Progenitor cell of endocrine pancreas (in vitro differentiated cells): Measurements from ENCODE around the gene OR7G3. TPM values are rescaled to one million over a fixed set of nuclear protein-coding genes. Genes with fewer than 3 reads are reported as not detected.

Source experiments
- DNase-seq: peaks from one replicate; pipeline ENCODE4 v3.0.0; 2021; ENCODE audit warnings: low spot score; ENCODE audit not compliant: unreplicated experiment
- H3K27ac Mint-ChIP-seq: 2 replicates; pipeline ENCODE4 v1.8.0; 2021; ENCODE audit warnings: mild to moderate bottlenecking, moderate library complexity, mixed read lengths
- H3K27me3 Mint-ChIP-seq: 2 replicates; pipeline ENCODE4 v1.8.0; 2021; ENCODE audit warnings: mixed read lengths
- H3K36me3 Mint-ChIP-seq: 2 replicates; pipeline ENCODE4 v1.8.0; 2022; ENCODE audit warnings: mixed read lengths; ENCODE audit not compliant: insufficient read depth
- H3K4me1 Mint-ChIP-seq: 2 replicates; pipeline ENCODE4 v1.8.0; 2021; ENCODE audit warnings: low read depth, mixed read lengths
- H3K4me3 Mint-ChIP-seq: 2 replicates; pipeline ENCODE4 v1.8.0; 2021; ENCODE audit warnings: low read depth, mild to moderate bottlenecking, moderate library complexity, mixed read lengths
- H3K9me3 Mint-ChIP-seq: 2 replicates; pipeline ENCODE4 v1.8.0; 2021; ENCODE audit warnings: low read depth, mixed read lengths
- long read RNA-seq: library from polyadenylated mRNA; unstranded; transcript quantifications from one replicate; pipeline ENCODE4 v2.0.0, GENCODE V29; 2020
- total RNA-seq: library from RNA; stranded (reverse); gene quantifications from 2 replicates; pipeline ENCODE4 v1.2.1, GENCODE V29; 2021
- TF ChIP-seq, protein P1 (sequence below): fragments of 200-600 bp; sonication (generic); IDR thresholded peaks from one replicate; pipeline ENCODE4 v1.5.0; 2021; ENCODE audit warnings: antibody characterized with exemption, mild to moderate bottlenecking; ENCODE audit not compliant: unreplicated experiment

OR7G3 gene
- total RNA-seq = not detected in 2 replicates
- long read RNA-seq = 0 reads

DNA sequence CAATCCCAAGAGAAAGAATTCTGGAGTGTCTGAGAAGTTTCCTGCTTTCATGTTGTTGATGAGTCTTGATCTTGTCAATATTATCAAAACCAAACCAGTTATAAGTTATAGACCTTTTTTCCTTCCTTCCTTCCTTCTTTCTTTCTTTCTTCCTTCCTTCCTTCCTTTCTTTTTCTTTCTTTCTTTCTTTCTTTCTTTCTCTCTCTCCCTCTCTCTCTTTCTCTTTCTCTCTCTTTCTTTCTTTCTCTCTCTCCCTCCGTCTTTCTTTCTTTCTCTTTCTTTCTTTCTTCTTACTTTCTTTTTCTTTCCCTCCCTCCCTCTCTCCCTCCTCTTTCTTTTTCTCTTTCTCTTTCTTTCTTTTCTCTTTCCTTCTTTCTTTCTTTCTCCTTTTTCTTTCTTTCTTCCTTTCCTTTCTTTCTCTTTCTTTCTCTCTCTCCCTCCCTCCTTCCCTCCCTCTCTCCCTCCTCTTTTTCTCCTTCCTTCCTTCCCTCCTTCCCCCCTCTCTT is at the start of gene OR7G3:
Gene OR7G3 (minus strand): TSS at position 51 of the 506 bp plus-strand sequence. CDS start 0 bp downstream, at position 51.
- Mint-ChIP-seq H3K4me1 (no peaks in the 10 kb centered on the region), H3K9me3 (peaks cover 18% of the 10 kb centered on the region), H3K36me3 (no peaks in the 10 kb centered on the region), H3K4me3 (no peak within 1 kb of the TSS), H3K27ac (no peak within 1 kb of the TSS), H3K27me3 (no peaks in the 10 kb centered on the region)
- DNase-seq = no peak
- TF ChIP-seq, protein P1, sequence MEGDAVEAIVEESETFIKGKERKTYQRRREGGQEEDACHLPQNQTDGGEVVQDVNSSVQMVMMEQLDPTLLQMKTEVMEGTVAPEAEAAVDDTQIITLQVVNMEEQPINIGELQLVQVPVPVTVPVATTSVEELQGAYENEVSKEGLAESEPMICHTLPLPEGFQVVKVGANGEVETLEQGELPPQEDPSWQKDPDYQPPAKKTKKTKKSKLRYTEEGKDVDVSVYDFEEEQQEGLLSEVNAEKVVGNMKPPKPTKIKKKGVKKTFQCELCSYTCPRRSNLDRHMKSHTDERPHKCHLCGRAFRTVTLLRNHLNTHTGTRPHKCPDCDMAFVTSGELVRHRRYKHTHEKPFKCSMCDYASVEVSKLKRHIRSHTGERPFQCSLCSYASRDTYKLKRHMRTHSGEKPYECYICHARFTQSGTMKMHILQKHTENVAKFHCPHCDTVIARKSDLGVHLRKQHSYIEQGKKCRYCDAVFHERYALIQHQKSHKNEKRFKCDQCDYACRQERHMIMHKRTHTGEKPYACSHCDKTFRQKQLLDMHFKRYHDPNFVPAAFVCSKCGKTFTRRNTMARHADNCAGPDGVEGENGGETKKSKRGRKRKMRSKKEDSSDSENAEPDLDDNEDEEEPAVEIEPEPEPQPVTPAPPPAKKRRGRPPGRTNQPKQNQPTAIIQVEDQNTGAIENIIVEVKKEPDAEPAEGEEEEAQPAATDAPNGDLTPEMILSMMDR = no peak

DNA sequence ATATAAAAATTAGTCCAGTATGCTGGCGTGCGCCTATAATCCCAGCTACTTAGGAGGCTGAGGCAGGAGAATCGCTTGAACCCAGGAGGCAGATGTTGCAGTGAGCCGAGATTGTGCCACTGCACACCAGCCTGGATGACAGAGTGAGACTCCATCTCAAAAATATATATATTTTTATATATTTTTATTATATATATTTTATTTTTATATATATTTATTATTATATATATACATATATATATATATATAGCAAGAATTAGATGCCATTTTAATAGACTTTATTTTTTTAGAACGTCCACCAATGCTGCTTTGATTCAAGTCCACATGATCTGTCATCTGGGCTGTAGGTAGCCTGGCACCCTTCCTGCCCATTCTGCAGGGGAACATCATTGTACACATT is 48.6 kb upstream of the OR7G3 start:
- DNase-seq = no peak
- H3K27me3 Mint-ChIP-seq = no peaks in the 10 kb centered on the region
- TF ChIP-seq, protein P1 = no peak
- peaks cover 13% of the 10 kb centered on the region for H3K9me3 Mint-ChIP-seq
- peaks cover 15% of the 10 kb centered on the region for H3K36me3 Mint-ChIP-seq
- no peak overlapping the region for H3K4me3 Mint-ChIP-seq
- H3K27ac Mint-ChIP-seq = no peak overlapping the region
- no peaks in the 10 kb centered on the region for H3K4me1 Mint-ChIP-seq

DNA sequence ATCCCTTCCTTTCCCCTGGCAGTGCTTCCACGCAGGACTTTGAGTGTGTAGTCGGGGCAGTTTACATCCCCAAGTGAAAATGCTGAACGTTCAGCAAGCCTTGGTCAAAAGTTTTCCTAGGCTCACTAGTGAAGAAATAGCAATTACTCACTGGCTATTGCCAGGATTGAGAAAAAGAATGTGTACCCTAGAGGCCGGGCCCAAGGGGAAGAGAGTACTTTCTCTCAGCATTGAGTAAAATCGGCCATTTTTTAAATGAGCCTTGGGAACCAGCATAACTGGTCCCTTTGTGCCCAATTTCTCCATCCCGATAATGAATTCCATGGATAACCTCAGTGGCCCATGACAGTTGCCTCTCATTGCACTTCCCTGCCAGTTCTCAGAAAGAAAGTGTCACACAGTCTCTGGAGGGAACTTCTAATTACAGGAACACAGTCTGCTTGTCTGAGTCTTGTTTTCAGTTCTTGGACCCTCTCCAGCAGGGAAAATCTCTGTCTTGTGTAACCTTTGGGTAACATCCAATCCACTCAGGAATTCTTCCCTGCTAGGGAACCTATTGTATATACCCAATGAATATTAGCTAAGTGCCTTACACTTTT is 44.7 kb upstream of the OR7G3 start:
- TF ChIP-seq, protein P1 = no peak
- H3K27ac Mint-ChIP-seq = no peak overlapping the region
- H3K27me3 Mint-ChIP-seq = no peaks in the 10 kb centered on the region
- H3K9me3 Mint-ChIP-seq = peaks cover 4% of the 10 kb centered on the region
- no peak for DNase-seq
- H3K4me1 Mint-ChIP-seq = no peaks in the 10 kb centered on the region
- H3K4me3 Mint-ChIP-seq = no peak overlapping the region
- peaks cover 14% of the 10 kb centered on the region for H3K36me3 Mint-ChIP-seq

DNA sequence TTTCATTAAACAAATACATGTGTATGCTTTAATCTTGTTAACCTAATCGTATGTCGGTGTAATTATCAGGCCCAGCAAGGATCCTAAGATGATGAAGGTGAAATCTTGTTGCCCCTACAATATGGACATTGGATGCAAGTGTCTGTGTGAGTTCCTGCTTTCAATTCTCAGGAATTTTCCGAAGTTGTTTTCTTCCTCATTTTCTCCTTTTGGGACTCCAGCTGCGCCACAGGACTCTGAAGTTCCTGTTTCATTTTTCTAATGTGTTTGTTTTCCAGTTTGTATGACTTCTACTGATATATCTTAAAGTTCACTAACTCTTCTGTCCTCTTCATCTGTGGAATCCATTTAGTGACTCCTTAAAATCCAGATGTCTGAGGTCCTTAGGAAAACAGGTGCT is 40.1 kb upstream of the OR7G3 start:
- Mint-ChIP-seq H3K27ac (no peak overlapping the region), H3K36me3 (peaks cover 31% of the 10 kb centered on the region), H3K9me3 (peaks cover 6% of the 10 kb centered on the region), H3K4me1 (no peaks in the 10 kb centered on the region), H3K27me3 (no peaks in the 10 kb centered on the region), H3K4me3 (no peak overlapping the region)
- no peak for DNase-seq
- TF ChIP-seq, protein P1 = no peak

DNA sequence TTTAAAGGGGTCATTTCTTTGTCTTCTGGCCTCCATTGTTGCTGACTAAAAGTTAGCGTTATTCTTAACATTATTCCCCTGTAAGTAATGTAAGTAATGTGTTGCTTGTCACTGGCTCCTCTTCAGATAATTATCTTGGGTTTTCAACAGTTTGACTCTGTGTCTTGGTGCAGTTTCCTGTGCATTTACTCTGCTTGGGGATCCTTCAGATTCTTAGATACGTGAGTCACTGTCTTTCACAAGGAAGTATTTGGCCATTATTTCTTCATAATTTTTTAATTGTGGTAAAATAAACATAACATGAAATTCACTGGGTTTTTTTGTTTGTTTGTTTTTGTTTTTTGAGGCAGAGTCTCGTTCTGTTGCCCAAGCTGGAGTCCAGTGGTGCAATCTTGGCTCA is 38.5 kb upstream of the OR7G3 start:
- H3K9me3 Mint-ChIP-seq = peaks cover 19% of the 10 kb centered on the region
- no peak overlapping the region for H3K27ac Mint-ChIP-seq
- no peaks in the 10 kb centered on the region for H3K4me1 Mint-ChIP-seq
- peaks cover 47% of the 10 kb centered on the region for H3K36me3 Mint-ChIP-seq
- TF ChIP-seq, protein P1 = no peak
- H3K4me3 Mint-ChIP-seq = no peak overlapping the region
- DNase-seq = no peak
- no peaks in the 10 kb centered on the region for H3K27me3 Mint-ChIP-seq
